NCI-H2171 (cell line): ENCODE measurements around the gene PPP1R14D.

Experiments used
- DNase-seq: peaks from one replicate; lab custom pipeline; 2025; lab: John Stamatoyannopoulos, UW

PPP1R14D gene

GRCh38 chr15:40852529-40852928, 24.0 kb upstream of the PPP1R14D start:
- DNase-seq: no peak

DNA sequence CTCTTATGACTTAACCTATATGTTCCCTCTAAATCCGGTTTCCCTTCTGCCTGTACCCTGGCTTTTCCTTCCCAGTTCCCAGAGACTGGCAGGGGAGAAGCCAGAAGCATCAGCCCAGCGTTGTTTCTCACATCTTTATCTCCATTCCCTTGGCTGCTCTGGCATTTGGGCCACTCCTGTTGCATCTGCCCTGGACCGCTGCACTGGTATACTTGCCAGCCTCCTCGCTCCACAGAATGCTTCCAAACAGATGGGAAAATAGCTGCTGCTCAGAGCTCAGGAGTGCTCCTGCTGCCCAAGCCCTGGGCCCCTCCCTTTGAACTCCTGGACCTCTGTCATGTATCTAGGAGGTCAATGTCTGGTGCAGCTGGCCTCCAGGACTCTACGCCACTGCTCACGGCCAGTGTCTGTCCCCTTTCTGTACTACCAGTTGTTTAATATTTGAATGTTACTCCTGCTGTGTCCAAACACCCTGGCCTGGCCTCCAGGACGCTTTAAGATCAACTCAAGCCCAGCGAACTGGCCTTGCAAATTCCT, 22.1 kb upstream of the PPP1R14D start:
- no peak for DNase-seq

DNA sequence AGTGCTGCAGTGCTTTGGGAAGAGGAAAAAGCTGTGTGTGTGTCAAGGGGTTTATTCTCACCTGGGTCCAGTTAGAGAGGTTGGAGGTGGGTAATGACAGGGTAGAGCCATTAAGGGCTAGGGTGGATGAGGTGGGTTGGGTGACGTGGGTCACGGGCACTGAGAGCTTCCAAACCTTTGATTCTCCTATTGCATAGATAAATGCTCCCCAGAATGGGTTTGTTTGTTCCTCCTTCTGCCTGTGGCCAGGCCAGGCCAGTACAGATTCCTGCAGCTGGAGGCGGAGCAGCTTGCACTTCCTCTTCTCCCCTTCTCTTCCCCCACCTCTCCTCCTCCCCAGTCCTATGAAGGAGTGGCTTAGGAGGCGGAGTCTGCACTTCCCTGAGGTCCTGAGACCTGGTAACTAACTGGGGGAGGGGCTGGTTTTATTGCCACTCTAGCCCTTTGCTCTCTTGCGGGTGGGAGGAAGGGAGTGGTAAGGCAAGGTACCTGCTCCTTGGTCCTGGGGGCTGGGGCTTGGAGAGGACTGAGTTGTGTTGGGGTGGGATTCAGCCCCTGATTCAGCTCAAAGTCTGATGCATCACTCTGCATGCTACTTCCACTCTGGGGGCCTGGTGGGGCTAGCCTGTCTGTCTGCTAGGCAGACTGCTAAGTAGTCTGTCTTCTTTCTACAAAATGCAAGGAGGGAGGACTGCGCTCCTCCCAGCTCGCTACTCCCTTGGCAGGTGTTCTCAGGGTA, 18.9 kb upstream of the PPP1R14D start:
- DNase-seq: no peak

DNA sequence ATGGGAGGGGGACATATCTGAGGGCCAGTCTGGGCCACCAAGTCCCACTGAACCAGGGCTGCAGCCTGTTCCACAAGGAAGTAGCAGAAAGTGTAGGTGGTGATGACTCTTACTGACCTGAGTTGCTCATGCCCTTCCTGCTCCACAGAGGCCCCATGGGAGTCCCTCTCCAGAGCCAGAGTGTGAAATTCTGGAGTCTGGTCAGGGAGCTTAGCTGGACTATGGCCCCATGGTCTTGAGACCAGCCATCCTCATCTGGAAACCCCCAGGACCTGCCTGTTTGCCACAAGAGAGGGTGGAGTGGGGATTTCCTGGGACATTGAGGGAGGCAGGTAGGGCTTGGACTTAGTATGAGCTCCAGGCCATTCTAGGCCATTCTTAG, 18.3 kb upstream of the PPP1R14D start:
- no peak for DNase-seq

- DNase-seq: no peak
Observed at GRCh38 chr15:40845511-40846284, 17.2 kb upstream of the PPP1R14D start.

DNA sequence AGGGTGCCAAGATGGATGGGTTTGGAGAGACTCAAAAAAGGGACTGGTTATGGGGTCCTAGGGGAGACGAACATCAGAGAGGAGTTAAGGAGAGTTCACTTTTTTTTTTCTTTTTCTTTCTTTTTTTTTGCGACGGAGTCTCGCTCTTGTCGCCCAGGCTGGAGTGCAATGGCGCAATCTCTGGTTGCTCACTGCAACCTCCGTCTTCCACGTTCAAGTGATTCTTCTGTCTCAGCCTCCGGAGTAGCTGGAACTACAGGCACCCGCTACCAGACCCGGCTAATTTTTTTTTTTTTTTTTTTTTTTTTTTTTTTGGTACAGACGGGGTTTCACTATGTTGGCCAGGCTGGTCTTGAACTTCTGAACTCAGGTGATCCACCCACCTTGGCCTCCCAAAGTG, 16.5 kb upstream of the PPP1R14D start:
- no peak for DNase-seq

DNA sequence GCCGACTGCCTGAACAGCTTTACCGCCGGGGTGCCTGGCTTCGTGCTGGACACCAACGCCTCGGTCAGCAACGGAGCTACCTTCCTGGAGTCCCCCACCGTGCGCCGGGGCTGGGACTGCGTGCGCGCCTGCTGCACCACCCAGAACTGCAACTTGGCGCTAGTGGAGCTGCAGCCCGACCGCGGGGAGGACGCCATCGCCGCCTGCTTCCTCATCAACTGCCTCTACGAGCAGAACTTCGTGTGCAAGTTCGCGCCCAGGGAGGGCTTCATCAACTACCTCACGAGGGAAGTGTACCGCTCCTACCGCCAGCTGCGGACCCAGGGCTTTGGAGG, 16.2 kb upstream of the PPP1R14D start:
- DNase-seq: peak; percentile 29

- peak; percentile 31 for DNase-seq
Observed at GRCh38 chr15:40843885-40844695, 15.6 kb upstream of the PPP1R14D start, which contains the start of gene SPINT1. Gene SPINT1 (plus strand): TSS chr15:40844048. CDS start chr15:40844555, 507 bp downstream.

DNA sequence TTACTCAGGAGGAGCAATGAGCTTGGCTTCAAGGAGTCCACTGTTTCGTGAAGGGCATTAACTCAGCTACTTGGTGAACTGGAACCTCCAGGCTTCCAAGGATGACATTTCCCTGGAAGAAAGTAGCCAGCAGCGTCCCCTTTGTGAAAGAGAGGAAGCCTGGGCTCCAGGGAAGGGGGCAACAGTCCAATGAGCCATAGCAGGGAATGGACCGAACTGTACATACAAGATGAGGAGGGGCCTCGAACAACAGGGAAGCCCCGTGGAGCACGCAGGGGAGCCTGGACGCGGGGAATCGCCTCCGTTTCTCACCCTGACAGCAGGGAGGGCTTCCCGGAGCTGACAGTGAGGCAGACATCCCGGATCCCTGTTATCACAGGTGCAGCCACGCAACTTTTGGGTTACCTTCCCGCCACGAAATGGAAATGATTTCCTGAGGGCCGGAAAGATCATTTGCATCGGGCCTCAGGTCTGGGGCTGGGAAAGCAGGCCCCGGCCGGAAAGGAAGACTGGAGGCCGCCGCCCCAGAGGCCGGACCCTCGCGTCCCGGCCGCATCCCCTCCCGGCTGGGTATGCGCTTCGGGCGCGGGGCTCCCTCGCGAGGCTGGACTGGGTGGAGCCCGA, 14.9 kb upstream of the PPP1R14D start:
- DNase-seq: no peak

DNA sequence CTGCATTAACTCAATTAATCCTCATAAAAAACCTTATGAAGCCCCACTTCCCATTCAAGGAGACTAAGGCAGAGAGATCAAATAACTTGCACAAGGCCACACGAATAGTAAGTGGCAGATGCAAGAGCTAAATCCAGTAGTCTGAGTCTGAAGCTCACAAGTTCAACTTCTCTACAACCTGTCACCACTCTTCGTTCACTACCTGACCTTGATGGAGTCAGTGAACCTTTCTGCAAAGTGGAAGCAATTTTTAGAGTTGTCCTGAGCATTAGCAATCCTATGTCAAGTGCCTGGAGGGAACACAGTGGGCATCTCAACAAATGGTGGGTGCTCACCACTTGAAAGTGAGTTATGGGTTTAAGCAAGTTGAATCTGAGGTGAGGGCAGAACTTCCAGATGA, 13.2 kb upstream of the PPP1R14D start:
- DNase-seq: no peak

DNA sequence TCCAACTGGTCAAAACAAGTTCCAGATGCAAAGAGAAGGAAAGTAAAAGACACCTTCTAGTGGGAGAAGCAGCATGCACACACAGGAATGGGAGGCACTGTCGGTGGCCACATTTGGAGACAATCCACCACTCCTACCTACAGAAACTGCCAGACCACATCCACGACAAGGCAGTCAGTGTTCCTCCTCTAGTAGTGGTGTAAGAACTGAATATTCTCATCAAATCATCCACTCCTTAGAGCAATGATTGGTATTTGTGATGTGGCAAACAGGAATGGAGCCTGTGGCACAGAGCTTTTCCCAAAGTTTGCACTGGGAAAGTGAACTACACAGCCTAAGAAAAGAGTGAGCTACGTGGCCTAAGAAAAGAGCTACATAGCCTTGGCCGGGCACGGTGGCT, 10.2 kb upstream of the PPP1R14D start:
- DNase-seq: no peak

- DNase-seq: no peak
Observed at GRCh38 chr15:40836020-40836419, 7.5 kb upstream of the PPP1R14D start.

DNA sequence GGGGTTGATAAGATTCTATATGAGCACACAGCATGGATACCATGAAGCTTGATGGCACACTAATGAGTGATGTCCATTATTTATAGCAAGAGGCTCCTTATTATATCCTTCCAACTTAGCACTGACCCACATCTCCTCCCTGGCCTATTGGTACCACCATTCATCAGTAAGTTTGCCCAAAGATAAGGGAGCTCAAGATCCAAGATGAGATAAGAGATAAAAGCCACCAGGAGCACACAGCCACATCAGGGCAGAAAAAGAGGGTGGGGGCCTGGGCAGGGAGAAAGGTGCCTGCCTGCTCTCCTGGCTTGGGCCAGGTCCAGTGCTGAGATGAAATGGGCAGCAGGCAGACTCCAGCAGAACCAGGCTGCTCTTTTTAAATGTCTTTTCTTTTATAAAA, 4.4 kb upstream of the PPP1R14D start:
- DNase-seq: no peak

DNA sequence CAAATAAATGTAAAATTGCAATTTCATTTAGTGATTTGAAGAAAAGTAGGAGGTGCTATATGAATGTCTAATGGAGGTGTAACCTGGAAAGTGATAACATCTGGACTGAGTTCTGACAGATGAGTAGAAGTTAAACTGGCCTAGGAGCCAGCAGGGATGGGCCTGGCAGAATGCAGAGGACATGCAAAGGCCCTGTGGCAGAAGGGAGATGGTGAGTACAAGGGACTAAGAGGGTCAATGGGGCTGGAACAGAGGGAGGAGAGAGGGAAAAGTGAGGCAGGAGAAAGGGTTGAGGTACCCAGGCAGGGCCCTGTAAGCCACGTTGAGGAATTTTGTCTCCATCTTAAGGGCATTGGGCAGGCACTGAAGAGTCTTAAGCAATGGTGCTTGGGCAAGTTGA, 3.4 kb upstream of the PPP1R14D start:
- no peak for DNase-seq

- no peak for DNase-seq
Observed at GRCh38 chr15:40830884-40831283, 2.4 kb upstream of the PPP1R14D start.

DNA sequence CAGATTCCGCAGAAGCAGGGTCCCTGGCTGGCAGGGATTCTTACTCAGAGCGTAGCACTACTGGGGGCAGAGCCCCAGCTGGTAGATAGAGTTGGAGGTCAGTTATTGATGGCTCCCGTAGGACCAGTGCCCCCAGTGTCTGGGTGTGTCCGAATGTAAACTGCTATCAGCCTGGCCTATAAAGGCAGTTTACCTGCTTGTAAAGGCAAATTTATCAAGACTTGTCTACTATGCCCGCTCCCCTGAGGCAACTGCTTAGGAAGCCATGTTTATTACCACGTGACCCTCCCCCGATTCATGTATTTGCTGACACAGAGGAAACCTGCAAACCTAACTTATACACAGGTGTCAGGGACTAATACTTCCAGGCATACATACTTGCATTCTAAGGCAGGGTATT, 607 bp upstream of the PPP1R14D start:
- DNase-seq: no peak

- no peak for DNase-seq
Observed at GRCh38 chr15:40826423-40827075, 2.0 kb downstream of the PPP1R14D start.

GRCh38 chr15:40825661-40826422, 2.7 kb downstream of the PPP1R14D start:
- DNase-seq: no peak

DNA sequence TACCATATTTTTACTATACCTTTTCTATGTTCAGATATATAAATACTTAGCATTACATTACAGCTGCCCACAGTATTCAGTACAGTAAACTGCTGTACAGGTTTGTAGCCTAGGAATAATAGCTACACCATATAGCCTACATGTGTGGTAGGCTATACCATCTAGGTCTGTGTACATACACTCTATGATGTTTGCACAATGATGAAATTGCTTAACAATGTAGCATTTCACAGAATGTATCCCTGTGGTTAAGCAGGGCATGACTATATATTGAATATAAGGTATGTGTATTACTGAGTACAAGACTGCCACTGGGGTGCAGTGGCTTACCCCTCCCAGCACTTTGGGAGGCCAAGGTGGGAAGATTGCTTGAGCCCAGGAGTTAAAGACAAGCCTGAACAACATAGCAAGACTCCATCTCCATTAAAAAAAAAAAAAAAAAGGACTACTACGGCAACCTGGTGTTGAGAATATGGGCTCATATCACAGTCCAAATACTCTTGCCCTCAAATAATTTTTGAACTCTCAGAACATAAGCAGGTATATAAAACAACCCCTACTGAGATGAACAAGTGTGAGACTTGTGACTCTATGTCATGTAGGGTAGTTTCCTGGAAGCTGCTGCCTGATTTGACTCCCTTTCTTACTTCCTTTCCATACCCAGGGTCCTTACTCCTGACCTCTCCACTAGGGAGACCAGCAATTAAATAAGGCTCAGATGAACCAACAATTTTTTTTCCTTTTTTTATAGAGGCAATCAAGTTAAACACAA, 4.8 kb downstream of the PPP1R14D start:
- DNase-seq: no peak

DNA sequence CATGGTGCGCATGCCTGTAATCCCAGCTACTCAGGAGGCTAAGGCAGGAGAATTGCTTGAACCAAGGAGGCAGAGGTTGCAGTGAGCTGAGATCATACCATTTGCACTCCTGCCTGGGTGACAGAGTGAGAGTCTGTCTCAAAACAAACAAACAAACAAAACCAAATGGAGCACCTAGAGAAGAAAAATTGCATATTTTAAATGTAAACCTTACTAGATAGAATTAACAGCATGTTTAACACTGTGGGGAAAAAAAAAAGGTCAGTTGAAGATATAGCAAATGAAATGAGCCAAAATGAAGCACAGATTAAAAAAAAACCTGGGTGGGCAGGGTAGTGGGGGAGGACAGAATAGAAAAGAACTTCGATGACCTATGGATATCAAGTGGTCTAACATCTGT, 7.3 kb downstream of the PPP1R14D start:
- DNase-seq: no peak
